ENCODE measurements around the gene DAZL.

The DAZL gene

DNA sequence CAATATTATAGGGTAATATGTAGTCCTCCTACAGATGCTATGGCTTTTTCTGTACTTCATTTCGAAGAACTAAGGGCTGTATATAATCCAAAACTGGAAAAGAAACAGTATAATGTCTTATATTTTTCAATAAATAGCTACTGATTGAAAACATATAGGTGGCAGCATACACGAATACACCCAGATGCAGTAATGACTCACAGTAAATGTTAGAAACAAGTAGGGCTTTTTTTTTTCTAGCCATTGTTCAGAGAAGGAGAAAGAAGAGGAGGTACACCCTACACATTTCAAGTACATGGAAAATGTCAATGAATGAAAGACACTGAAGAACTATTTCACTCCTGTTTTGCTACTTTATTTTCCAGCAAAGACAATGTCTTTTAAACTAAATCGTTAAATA, 9.4 kb downstream of the DAZL start:
- no peak for DNase-seq (ENCODE audit: low read depth in 2 of 2)

DNA sequence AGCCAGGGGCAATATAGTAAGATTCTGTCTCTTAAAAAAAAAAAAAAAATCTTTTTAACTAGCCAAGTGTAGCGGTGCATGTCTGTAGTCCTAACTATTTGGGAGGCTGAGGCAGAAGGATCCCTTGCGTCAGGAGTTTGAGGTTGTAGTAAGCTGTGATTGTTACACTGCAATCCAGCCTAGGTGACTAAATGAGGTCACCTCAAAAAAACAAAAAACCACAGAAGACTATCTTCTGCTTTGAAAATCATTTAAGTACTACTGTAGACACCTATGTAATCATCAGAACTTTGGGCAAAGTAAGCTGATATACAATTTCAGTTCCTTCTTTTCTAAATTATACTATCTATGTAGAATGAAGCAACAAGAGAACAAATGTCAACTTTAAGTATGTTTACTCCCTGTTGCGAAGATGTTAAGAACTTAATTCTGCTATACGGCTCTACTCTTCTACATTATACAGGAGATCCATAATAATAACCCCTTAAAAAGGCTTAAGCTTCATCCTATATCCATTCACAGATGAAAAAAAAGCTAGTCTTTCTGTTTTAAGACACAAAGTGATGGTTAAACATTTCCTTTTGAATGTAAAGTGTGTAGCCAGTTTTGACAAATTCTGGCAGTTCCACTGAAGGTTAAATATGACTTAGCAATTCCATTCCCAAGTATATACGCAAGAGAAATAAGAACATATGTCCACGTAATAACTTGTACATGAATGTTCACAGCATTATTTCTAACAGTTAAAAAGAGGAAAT, 15.2 kb downstream of the DAZL start:
- DNase-seq (ENCODE audit: low read depth in 2 of 2), result no peak

DNA sequence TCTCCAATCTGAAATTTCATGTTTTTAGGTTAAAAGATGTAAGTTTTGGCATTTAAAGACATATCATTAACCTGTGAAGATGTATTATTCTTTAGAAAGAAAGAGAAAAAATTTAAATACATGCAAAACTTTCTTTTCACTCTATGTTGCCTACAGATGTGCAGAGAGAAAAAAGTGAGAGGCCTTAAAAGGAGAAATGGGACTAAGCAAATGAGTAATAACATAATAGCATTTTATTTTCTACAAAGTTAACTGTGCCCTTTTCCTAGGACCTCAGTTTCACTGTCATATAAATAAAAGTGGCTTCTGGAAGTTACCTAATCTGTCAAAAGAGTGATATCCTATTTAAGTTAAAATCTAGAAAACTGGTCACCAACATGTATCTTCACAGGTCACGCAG, 16.1 kb downstream of the DAZL start:
- DNase-seq (ENCODE audit: low read depth in 2 of 2), result no peak

DNA sequence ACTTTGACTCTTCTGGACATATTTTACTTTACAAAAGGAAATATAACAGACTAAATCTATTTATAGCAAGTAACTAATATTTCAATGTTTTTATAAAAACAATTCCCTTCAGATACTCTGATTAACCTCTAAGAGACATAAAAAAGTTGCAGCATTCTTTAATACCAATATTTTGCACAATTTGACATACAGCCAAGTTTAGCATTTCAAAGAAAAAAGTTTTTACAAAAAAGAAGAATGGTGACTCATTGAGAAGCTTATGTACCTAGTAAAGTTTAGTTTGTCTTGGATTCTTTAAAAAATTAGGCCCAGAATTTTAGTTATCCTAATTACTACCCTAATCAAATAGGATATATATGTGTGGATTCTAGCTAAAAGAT, 17.6 kb downstream of the DAZL start:
- no peak for DNase-seq (ENCODE audit: low read depth in 2 of 2)

DNA sequence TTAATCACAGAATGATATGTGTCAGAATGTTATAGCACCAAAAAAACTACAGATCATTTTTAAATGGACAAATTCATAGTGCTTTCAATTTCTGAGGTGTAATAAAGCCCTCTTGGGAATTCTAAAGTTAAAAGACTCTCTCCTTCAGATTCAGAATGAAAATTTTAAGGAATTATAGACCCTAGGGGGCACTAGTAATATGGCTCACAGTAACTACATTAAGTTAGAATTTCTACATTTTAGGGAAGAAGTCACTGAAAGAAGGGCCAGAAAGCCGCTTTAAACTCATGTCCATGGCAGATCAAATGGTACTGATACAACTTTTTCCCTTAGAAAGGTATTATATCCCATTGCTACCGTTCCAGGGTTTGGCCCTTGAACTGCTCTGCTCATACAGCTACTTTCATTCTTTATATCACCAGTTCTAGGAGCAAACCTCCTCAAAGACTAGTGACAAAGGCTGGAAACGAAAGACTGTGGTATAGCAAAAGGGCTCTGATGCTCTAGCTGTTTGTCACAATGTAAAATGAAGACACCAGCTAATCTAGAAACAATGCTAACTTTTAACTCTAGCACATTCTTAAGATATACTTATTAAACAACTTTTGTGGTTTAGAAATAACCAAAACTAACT, 18.1 kb downstream of the DAZL start:
- no peak for DNase-seq (ENCODE audit: low read depth in 2 of 2)

DNA sequence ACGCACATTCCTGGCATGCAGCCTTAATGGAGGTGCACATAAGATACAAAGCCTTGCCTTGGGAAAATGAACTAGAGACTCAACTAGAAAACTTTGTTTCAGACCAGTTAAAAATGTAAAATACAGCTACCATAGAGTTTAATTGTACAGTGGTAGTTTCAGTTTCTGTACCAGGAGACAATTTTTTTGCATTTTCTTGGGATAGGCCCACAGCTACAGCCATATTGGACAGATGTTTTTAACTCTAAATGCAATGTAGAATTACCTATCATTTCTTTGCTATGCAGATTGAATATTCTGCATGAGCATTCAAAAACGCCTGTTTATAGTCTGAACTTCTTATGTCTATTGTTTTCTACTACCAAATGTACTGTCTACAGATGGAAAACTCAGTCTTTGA, 20.3 kb downstream of the DAZL start:
- no peak for DNase-seq (ENCODE audit: low read depth in 2 of 2)

- no peak for DNase-seq (ENCODE audit: low read depth in 2 of 2)
Observed at GRCh38 chr3:16583551-16583950, 21.7 kb downstream of the DAZL start.

- DNase-seq (ENCODE audit: low read depth in 2 of 2), result no peak
Observed at GRCh38 chr3:16570113-16570512, 35.1 kb downstream of the DAZL start.

DNA sequence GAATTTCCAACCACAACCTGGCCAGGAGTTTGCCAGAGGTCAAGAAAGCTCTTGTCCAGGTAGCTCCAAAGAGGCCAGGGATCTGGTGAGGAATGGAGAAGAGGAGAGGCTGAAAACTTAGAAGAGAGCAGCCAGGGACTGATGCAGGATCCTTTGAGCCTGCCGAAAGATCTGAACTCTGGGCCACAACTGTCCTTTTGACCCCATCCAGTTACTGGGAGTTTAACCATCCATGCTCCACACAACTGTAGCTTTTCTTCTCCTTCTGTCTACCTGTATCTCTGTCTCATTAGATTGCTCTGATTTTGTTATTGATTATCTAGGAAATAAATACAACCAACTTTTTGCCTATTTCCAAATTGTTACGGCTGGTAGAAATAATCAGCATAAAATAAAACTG, 36.7 kb downstream of the DAZL start:
- DNase-seq (ENCODE audit: low read depth in 2 of 2), result no peak

DNA sequence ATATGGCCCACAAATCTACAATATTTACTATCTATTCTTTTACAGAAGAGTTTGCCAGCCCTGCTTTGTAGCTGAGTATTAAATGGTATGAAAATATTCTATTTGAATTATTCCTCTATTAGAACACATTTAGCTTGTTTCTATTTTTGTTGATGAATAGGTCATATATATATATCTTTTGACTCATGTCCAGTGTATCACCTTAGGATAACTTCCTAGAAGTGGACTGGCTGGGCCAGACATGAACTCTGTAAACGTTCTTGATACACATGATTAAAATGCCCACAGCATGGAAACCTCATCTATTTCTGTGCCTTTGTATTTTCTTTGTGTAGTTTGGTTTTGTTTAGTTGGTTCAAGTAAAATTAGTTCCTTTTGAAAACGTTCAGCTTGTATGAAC, 37.1 kb downstream of the DAZL start:
- no peak for DNase-seq (ENCODE audit: low read depth in 2 of 2)

DNA sequence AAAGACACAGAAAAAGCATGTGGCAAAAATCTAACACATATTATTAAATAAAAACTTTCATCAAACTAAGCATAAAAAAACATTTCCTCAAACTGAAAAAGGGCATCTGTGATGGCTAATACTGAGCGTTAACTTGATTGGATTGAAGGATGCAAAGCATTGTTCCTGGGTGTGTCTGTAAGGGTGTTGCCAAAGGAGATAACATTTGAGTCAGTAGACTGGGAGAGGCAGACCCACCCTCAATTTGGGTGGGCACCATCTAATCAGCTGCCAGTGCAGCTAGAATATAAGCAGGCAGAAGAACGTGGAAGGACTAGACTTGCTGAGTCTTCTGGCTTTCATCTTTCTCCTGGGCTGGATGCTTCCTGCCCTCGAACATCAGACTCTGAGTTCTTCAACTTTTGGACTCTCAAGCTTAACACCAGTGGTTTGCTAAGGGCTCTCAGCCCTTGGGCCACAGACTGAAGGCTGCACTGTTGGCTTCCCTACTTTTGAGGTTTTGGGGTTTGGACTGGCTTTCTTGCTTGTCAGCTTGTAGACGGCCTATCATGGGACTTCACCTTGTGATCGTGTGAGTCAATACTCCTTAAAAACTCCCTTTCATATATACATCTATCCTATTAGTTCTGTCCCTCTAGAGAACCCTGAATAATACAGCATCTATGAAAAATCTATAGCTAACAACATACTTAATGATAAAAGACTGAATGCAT, 45.4 kb downstream of the DAZL start:
- no peak for DNase-seq (ENCODE audit: low read depth in 2 of 2)

GRCh38 chr3:16554126-16554525, 51.1 kb downstream of the DAZL start:
- no peak for DNase-seq (ENCODE audit: low read depth in 2 of 2)

DNA sequence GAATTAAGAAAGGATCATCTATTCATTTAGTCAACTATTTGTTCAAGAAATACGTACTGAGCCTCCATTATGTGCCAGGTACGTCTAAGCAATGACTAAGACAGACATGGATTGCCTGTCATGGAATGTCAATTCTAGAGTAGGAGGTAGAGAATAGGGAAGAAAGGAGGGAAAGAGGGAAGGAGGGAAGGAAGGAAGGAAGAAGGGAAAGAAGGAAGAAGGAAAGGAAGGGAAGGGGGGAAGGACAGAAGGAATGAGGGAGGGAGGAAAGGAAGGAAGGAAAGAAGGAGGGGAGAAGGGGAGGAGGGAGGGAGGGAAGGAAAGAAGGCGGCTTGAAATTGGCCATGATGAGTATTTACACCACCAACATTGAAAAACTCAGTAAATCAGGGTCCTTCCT, 52.5 kb downstream of the DAZL start:
- no peak for DNase-seq (ENCODE audit: low read depth in 2 of 2)

DNA sequence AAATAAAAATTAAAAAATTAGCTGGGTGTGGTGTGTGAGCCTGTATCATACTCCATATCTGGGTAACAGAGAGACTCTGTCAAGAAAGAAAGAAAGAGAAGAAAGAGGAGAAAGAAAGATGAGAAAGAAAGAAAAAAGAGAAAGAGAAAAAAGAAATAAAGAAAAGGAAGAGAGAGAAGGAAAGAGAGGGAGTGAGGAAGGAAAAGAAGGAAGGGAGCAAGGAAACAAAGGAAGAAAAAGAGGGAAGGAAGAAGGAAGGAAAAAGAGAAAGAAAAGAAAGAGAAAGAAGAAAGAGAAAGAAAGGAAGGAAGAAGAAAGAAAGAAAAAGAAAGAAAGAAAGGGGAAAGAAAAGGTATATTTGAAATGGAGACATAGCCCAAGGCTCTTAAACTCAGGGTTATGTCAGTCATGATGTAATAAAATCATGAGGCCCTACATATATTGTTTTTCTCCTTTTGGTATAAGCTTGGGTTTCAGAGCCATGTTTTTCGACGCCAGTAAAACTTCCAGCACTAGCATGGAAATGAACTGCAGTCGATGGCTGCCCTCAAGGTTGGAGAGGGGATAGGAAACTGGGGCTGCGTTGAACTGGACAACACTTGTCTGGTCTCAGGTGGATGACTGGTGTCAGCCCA, 53.8 kb downstream of the DAZL start:
- DNase-seq (ENCODE audit: low read depth in 2 of 2), result no peak

DNA sequence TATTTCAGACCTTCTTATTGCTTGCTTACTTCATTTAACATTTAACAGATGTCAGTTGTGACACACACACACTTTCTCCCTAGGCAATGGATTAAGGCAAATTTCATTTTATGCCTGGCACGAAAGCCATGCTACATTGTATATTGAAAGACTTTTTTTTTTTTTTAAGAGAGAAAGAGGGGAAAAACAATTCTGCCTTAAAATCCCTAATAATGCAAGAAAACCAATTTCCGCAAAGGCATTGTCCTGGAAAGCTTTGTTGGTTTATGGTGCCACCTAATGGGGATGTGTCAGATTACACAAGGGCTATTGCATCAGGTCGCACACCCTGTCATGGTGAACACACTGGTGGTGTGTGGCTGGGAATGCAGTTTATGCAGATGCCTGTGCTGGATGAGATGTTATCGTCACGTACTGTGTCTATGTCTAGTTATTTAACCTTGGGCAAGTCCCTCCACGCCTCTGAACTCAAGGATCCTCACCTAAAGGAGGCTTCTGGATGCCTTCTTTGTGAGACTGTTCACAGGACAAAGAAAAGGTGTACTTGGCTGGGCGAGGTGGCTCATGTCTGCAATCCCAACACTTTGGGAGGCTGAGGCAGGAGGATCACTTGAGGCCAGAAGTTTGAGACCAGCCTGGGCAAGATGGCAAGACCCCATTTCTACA, 54.4 kb downstream of the DAZL start:
- peak; percentile 23 to 49 for DNase-seq (ENCODE audit: low read depth in 2 of 2)

GRCh38 chr3:16550305-16550675, 54.9 kb downstream of the DAZL start:
- DNase-seq (ENCODE audit: low read depth in 2 of 2), result no peak

- no peak for DNase-seq (ENCODE audit: low read depth in 2 of 2)
Observed at GRCh38 chr3:16548721-16549120, 56.5 kb downstream of the DAZL start.

DNA sequence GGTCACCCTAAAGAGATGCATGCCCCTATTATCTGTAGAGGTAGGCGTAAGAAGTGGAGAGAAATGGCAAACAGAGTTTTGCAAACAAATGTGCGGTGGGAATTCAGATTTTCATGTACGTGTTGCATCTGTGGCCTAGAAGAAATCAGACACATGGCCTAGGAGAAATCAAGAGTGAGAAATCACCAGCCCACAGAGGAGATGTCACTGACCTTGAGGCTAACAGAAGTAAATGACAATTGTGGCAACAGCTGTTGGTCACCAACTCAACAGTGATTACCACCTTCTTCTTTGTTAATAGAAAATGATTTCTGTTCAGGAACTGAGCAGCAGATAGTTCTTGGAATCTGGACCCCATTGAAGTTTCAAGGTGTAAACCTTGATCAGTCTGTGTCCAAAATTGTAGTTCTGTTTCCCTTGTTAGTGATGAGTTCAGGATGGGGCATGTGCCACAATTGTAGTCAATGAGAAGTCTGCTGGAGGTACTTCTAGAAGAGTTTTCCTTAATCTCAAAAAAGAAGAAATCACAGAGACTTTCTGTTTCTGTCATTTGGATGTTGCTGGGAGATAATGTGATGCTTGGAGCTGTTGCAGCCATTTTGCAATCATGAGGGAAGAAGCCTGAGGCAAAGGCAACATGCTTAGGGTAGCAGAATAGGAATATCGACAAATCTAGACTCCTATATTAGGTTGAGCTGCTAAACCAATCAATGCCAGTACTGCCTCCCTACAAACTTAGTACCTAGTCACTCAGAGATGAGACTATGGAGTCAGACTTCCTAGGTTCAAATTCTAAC, 57.5 kb downstream of the DAZL start:
- no peak for DNase-seq (ENCODE audit: low read depth in 2 of 2)

DNA sequence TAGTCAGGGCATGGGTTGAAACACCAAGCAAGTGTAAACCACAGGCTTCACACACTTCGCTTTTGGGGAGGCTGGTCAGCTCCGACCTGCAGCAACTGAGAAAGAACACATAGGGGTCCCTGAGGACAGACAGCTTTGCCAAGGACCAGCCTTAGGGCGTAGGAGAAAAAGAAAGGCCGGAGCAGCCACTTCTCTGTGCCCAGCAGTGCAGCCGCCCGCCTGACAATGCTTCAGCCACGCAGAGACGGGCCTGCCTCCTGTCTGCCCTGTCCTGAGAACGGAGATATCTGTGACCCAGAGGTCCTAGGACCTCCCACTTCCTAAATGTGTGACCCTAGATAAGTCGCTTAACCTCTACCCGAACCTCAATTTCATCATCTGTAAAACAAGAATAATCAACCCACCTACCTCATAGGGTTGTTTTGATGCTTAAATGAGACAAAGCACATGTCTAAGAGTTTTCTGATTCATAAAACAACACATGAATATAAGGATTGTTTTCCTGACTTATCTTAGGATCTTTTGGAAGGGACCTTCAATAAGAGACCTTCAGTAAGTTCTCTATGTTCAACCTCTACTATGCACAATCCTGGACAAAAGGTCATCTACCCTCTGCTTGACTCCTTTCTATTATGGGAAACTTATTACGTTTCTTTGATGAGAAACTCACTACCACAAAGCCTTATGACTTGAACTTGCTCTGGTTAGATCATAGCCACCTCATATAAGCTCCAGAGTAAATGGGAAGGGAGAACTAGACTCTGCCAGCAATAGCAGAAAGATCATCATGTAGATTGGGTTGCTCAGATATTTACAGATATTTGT, 58.8 kb downstream of the DAZL start:
- no peak for DNase-seq (ENCODE audit: low read depth in 2 of 2)

GRCh38 chr3:16545413-16546185, 59.6 kb downstream of the DAZL start:
- no peak for DNase-seq (ENCODE audit: low read depth in 2 of 2)

Measured in stimulated activated CD8-positive, alpha-beta memory T cell treated with anti-CD3 and anti-CD28 coated beads, Interleukin-2, amount 100 ng/mL, for 48 hours (primary cell).